ENCODE results near the gene SIRPA. TPM values are rescaled to one million over a fixed set of nuclear protein-coding genes. Genes with fewer than 3 reads are reported as not detected.
"Not testable (repeated sequence)": the region's sequence is repeated elsewhere in the genome, so short reads cannot be mapped to it uniquely, and the experiment has no call there.

SIRPA gene
- total and polyA plus RNA-seq, 5 donors, result 19.5 to 45.2 (median 29.0) TPM

GRCh38 chr20:1909097-1909496, 13.9 kb downstream of the SIRPA start:
- H3K9me3 ChIP-seq (ENCODE audit: control insufficient read depth, low read length), result no peaks in the 10 kb centered on the region
- 85% methylated on average over 4 of the region's 4 CpGs for WGBS
- no peak overlapping the region for H3K4me3 ChIP-seq (ENCODE audit: low read length)
- intact Hi-C loops (cut with DNase I), result no loop called here
- no peak overlapping the region for H3K27ac ChIP-seq (ENCODE audit: low read length)
- DNase-seq (no peak), ATAC-seq (no peak)
- H3K27me3 ChIP-seq (ENCODE audit: control insufficient read depth, insufficient read depth), result no peaks in the 10 kb centered on the region
- peaks cover 4% of the 10 kb centered on the region for H3K4me1 ChIP-seq (ENCODE audit: control insufficient read depth, insufficient read depth, low read length)

GRCh38 chr20:1911536-1911935, 16.3 kb downstream of the SIRPA start:
- ATAC-seq (no peak), DNase-seq (no peak)
- Histone ChIP-seq H3K27ac (ENCODE audit: low read length) (peak overlapping the region; percentile 47), H3K27me3 (ENCODE audit: control insufficient read depth, insufficient read depth) (no peaks in the 10 kb centered on the region), H3K4me1 (ENCODE audit: control insufficient read depth, insufficient read depth, low read length) (peaks cover 4% of the 10 kb centered on the region), H3K9me3 (ENCODE audit: control insufficient read depth, low read length) (no peaks in the 10 kb centered on the region), H3K4me3 (ENCODE audit: low read length) (no peak overlapping the region)
- intact Hi-C loops (cut with DNase I), result no loop called here
- 68% methylated on average over 10 of the region's 10 CpGs for WGBS

GRCh38 chr20:1912053-1912452, 16.8 kb downstream of the SIRPA start:
- peak; percentile 74 to 83 for ATAC-seq
- H3K27me3 ChIP-seq (ENCODE audit: control insufficient read depth, insufficient read depth), result no peaks in the 10 kb centered on the region
- intact Hi-C loops (cut with DNase I), result no loop called here
- DNase-seq, result peak; percentile 54 to 81 (median 75)
- H3K27ac ChIP-seq (ENCODE audit: low read length), result peak overlapping the region; percentile 30
- WGBS, result 51% methylated on average over 12 of the region's 12 CpGs
- H3K4me3 ChIP-seq (ENCODE audit: low read length), result no peak overlapping the region
- no peaks in the 10 kb centered on the region for H3K9me3 ChIP-seq (ENCODE audit: control insufficient read depth, low read length)
- peaks cover 4% of the 10 kb centered on the region for H3K4me1 ChIP-seq (ENCODE audit: control insufficient read depth, insufficient read depth, low read length)

- Histone ChIP-seq H3K4me3 (ENCODE audit: low read length) (no peak overlapping the region), H3K4me1 (ENCODE audit: control insufficient read depth, insufficient read depth, low read length) (peaks cover 4% of the 10 kb centered on the region), H3K27me3 (ENCODE audit: control insufficient read depth, insufficient read depth) (no peaks in the 10 kb centered on the region), H3K9me3 (ENCODE audit: control insufficient read depth, low read length) (no peaks in the 10 kb centered on the region), H3K27ac (ENCODE audit: low read length) (peak overlapping the region; percentile 43)
- intact Hi-C loops (cut with DNase I), result no loop called here
- WGBS, result 65% methylated on average over 8 of the region's 8 CpGs
- ATAC-seq (no peak), DNase-seq (no peak)
These were observed 17.4 kb downstream of the SIRPA start for GRCh38 chr20:1912646-1913045.

- 77% methylated on average over 12 of the region's 12 CpGs for WGBS
- H3K4me1 ChIP-seq (ENCODE audit: control insufficient read depth, insufficient read depth, low read length); H3K27me3 ChIP-seq (ENCODE audit: control insufficient read depth, insufficient read depth); H3K4me3 ChIP-seq (ENCODE audit: low read length); H3K27ac ChIP-seq (ENCODE audit: low read length); H3K9me3 ChIP-seq (ENCODE audit: control insufficient read depth, low read length); intact Hi-C loops (cut with DNase I); DNase-seq; ATAC-seq: not testable (repeated sequence)
These were observed 20.0 kb downstream of the SIRPA start for GRCh38 chr20:1915233-1915632.

GRCh38 chr20:1915725-1916124, 20.5 kb downstream of the SIRPA start:
- DNase-seq (no peak), ATAC-seq (no peak)
- peaks cover 3% of the 10 kb centered on the region for H3K4me1 ChIP-seq (ENCODE audit: control insufficient read depth, insufficient read depth, low read length)
- 91% methylated on average over 3 of the region's 3 CpGs for WGBS
- H3K27ac ChIP-seq (ENCODE audit: low read length), result no peak overlapping the region
- H3K9me3 ChIP-seq (ENCODE audit: control insufficient read depth, low read length), result no peaks in the 10 kb centered on the region
- H3K4me3 ChIP-seq (ENCODE audit: low read length), result no peak overlapping the region
- no peaks in the 10 kb centered on the region for H3K27me3 ChIP-seq (ENCODE audit: control insufficient read depth, insufficient read depth)
- intact Hi-C loops (cut with DNase I), result no loop called here

GRCh38 chr20:1917786-1918185, 22.6 kb downstream of the SIRPA start:
- H3K9me3 ChIP-seq (ENCODE audit: control insufficient read depth, low read length), result no peaks in the 10 kb centered on the region
- intact Hi-C loops (cut with DNase I), result no loop called here
- DNase-seq (no peak), ATAC-seq (no peak)
- H3K4me1 ChIP-seq (ENCODE audit: control insufficient read depth, insufficient read depth, low read length), result peaks cover 3% of the 10 kb centered on the region
- H3K27ac ChIP-seq (ENCODE audit: low read length), result no peak overlapping the region
- 100% methylated on average over 1 of the region's 1 CpG for WGBS
- no peaks in the 10 kb centered on the region for H3K27me3 ChIP-seq (ENCODE audit: control insufficient read depth, insufficient read depth)
- H3K4me3 ChIP-seq (ENCODE audit: low read length), result no peak overlapping the region

- DNase-seq, result peak in 2 of 3 donors; percentile 58 to 71
- intact Hi-C loops (cut with DNase I), result no loop called here
- Histone ChIP-seq H3K27me3 (ENCODE audit: control insufficient read depth, insufficient read depth) (no peaks in the 10 kb centered on the region), H3K4me1 (ENCODE audit: control insufficient read depth, insufficient read depth, low read length) (peaks cover 3% of the 10 kb centered on the region), H3K9me3 (ENCODE audit: control insufficient read depth, low read length) (no peaks in the 10 kb centered on the region), H3K4me3 (ENCODE audit: low read length) (no peak overlapping the region), H3K27ac (ENCODE audit: low read length) (peak overlapping the region; percentile 15)
- peak; percentile 61 to 80 for ATAC-seq
- 72% methylated on average over 12 of the region's 12 CpGs for WGBS
These were observed 23.4 kb downstream of the SIRPA start for GRCh38 chr20:1918491-1919165.

GRCh38 chr20:1920252-1920651, 25.0 kb downstream of the SIRPA start:
- no peaks in the 10 kb centered on the region for H3K9me3 ChIP-seq (ENCODE audit: control insufficient read depth, low read length)
- H3K27me3 ChIP-seq (ENCODE audit: control insufficient read depth, insufficient read depth), result no peaks in the 10 kb centered on the region
- intact Hi-C loops (cut with DNase I), result no loop called here
- H3K4me1 ChIP-seq (ENCODE audit: control insufficient read depth, insufficient read depth, low read length), result peaks cover 3% of the 10 kb centered on the region
- 81% methylated on average over 8 of the region's 8 CpGs for WGBS
- ATAC-seq (no peak), DNase-seq (no peak)
- no peak overlapping the region for H3K4me3 ChIP-seq (ENCODE audit: low read length)
- no peak overlapping the region for H3K27ac ChIP-seq (ENCODE audit: low read length)

GRCh38 chr20:1920826-1921225, 25.6 kb downstream of the SIRPA start:
- Histone ChIP-seq H3K9me3 (ENCODE audit: control insufficient read depth, low read length) (no peaks in the 10 kb centered on the region), H3K27me3 (ENCODE audit: control insufficient read depth, insufficient read depth) (no peaks in the 10 kb centered on the region), H3K4me3 (ENCODE audit: low read length) (no peak overlapping the region), H3K27ac (ENCODE audit: low read length) (no peak overlapping the region), H3K4me1 (ENCODE audit: control insufficient read depth, insufficient read depth, low read length) (peaks cover 3% of the 10 kb centered on the region)
- intact Hi-C loops (cut with DNase I), result no loop called here
- 70% methylated on average over 6 of the region's 6 CpGs for WGBS
- no peak for DNase-seq
- ATAC-seq, result no peak

- H3K9me3 ChIP-seq (ENCODE audit: control insufficient read depth, low read length); H3K4me1 ChIP-seq (ENCODE audit: control insufficient read depth, insufficient read depth, low read length); H3K27me3 ChIP-seq (ENCODE audit: control insufficient read depth, insufficient read depth); intact Hi-C loops (cut with DNase I); H3K27ac ChIP-seq (ENCODE audit: low read length); ATAC-seq; H3K4me3 ChIP-seq (ENCODE audit: low read length); DNase-seq: not testable (repeated sequence)
- WGBS, result 73% methylated on average over 4 of the region's 4 CpGs
These were observed 26.8 kb downstream of the SIRPA start for GRCh38 chr20:1921985-1922384.

GRCh38 chr20:1922786-1923185, 27.6 kb downstream of the SIRPA start:
- H3K4me1 ChIP-seq (ENCODE audit: control insufficient read depth, insufficient read depth, low read length), result peaks cover 3% of the 10 kb centered on the region

More at GRCh38 chr20:1922786-1923185, 27.6 kb downstream of the SIRPA start:
- H3K4me3 ChIP-seq (ENCODE audit: low read length), result no peak overlapping the region
- H3K27me3 ChIP-seq (ENCODE audit: control insufficient read depth, insufficient read depth), result no peaks in the 10 kb centered on the region
- intact Hi-C loops (cut with DNase I), result no loop called here
- H3K27ac ChIP-seq (ENCODE audit: low read length), result no peak overlapping the region
- ATAC-seq (no peak), DNase-seq (no peak)
- H3K9me3 ChIP-seq (ENCODE audit: control insufficient read depth, low read length), result no peaks in the 10 kb centered on the region

Measured in right cardiac atrium (tissue), 5 donors.